ENCODE measurements around the gene TNPO1.
A peak's percentile ranks its signal among the peaks of the same experiment; 100 is the strongest.

The TNPO1 gene

DNA sequence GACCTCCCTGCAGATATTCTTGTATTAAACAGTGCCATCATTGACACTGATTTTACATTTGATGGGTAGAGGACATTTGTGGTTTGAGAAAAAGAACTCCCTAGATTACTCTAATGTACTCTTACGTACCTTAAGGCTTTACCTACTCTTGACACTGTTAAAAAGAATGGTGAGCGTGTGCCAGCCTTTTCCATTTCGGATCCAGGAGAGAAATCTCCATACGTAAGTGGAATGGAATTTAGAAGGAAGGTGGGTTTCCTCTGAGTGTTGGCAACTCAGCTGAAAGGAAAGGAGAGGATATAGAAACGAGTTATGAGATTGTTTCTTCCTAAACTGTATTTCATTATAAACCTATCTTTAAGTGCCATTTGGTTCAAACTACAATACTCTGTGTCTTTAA, 40.9 kb downstream of the TNPO1 start:
- no peak for TF ChIP-seq CTCF (IDR thresholded peaks at IDR 0.05; ENCODE audit: control insufficient read depth, extremely low read depth, insufficient read depth)
- no peak for DNase-seq (ENCODE audit: low read depth)
- H3K4me3 ChIP-seq (ENCODE audit: low read depth, low read length), result no peak overlapping the region

GRCh38 chr5:72859127-72859526, 42.7 kb downstream of the TNPO1 start:
- TF ChIP-seq CTCF (IDR thresholded peaks at IDR 0.05; ENCODE audit: control insufficient read depth, extremely low read depth, insufficient read depth), result no peak
- no peak overlapping the region for H3K4me3 ChIP-seq (ENCODE audit: low read depth, low read length)
- DNase-seq (ENCODE audit: low read depth), result no peak

GRCh38 chr5:72860499-72860898, 44.0 kb downstream of the TNPO1 start:
- no peak for DNase-seq (ENCODE audit: low read depth)
- no peak overlapping the region for H3K4me3 ChIP-seq (ENCODE audit: low read depth, low read length)
- TF ChIP-seq CTCF (IDR thresholded peaks at IDR 0.05; ENCODE audit: control insufficient read depth, extremely low read depth, insufficient read depth), result no peak

GRCh38 chr5:72871366-72872024, 55.0 kb downstream of the TNPO1 start:
- no peak for TF ChIP-seq CTCF (IDR thresholded peaks at IDR 0.05; ENCODE audit: control insufficient read depth, extremely low read depth, insufficient read depth)
- no peak for DNase-seq (ENCODE audit: low read depth)
- H3K4me3 ChIP-seq (ENCODE audit: low read depth, low read length), result no peak overlapping the region

GRCh38 chr5:72878854-72879253, 62.4 kb downstream of the TNPO1 start:
- no peak overlapping the region for H3K4me3 ChIP-seq (ENCODE audit: low read depth, low read length)
- DNase-seq (ENCODE audit: low read depth), result peak; percentile 95
- TF ChIP-seq CTCF (IDR thresholded peaks at IDR 0.05; ENCODE audit: control insufficient read depth, extremely low read depth, insufficient read depth), result 0 out of 2 replicates have a peak, but pooled peaks have one; percentile 6

DNA sequence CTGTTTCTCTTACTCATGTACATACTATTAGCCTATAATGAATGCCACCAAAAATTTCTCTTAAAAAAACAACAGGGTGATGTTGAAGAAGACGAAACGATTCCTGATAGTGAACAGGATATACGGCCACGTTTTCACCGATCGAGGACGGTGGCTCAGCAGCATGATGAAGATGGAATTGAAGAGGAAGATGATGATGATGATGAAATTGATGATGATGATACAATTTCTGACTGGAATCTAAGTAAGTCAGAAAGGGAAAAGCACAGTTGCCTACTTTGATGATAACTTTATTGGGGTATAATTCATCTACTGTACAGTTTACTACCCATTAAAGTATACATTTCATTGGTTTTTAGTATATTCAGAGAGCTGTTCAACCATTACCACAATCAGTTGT, 66.5 kb downstream of the TNPO1 start:
- no peak overlapping the region for H3K4me3 ChIP-seq (ENCODE audit: low read depth, low read length)
- no peak for TF ChIP-seq CTCF (IDR thresholded peaks at IDR 0.05; ENCODE audit: control insufficient read depth, extremely low read depth, insufficient read depth)
- DNase-seq (ENCODE audit: low read depth), result no peak

GRCh38 chr5:72883850-72884249, 67.4 kb downstream of the TNPO1 start:
- H3K4me3 ChIP-seq (ENCODE audit: low read depth, low read length), result no peak overlapping the region
- no peak for TF ChIP-seq CTCF (IDR thresholded peaks at IDR 0.05; ENCODE audit: control insufficient read depth, extremely low read depth, insufficient read depth)
- DNase-seq (ENCODE audit: low read depth), result peak; percentile 43
